HCT116 (cell line): ENCODE measurements around the gene L1CAM. TPM values are rescaled to one million over a fixed set of nuclear protein-coding genes. Genes with fewer than 3 reads are reported as not detected.
A peak's percentile ranks its signal among the peaks of the same experiment; 100 is the strongest.

Experiments
- ATAC-seq: fragments of 200-7000 bp; cut with Tn5 transposase; 2 replicates; pipeline ENCODE4 v1.9.1; 2020; ENCODE audit warnings: mild to moderate bottlenecking, moderate library complexity
- BruUV-seq: library from RNA; stranded (reverse); fragments of 400-500 nt; replicated peaks from 2 replicates; lab custom pipeline; 2021; lab: Mats Ljungman, UMichigan
- CTCF ChIA-PET: fragments of 300-600 bp; sonication (Branson Sonifier 250); formaldehyde crosslinking; loops from one replicate; lab custom pipeline; 2021; ENCODE audit warnings: antibody characterized with exemption; lab: Charles Lee
- POLR2A ChIA-PET: fragments of 300-600, 350-600 bp; sonication (Branson Sonifier 250); formaldehyde crosslinking; loops from one replicate; lab custom pipeline; 2021; ENCODE audit warnings: antibody characterized with exemption; lab: Charles Lee
- RAD21 ChIA-PET, 2 experiments: fragments of 300-600 bp; sonication (Branson Sonifier 250); formaldehyde crosslinking; loops; one replicate each; lab custom pipeline; 2023; ENCODE audit warnings: low total read pairs in 2 of 2; ENCODE audit not compliant: uncharacterized antibody in 2 of 2, unreplicated experiment in 2 of 2, low non-redundant PET in 1 of 2; lab: Charles Lee
- DNase-seq: peaks from one replicate; pipeline ENCODE4 v3.0.0-alpha.2; 2010; ENCODE audit warnings: low read depth, low spot score
- H2AFZ ChIP-seq: fragments of 200-600 bp; shearing (Covaris generic), sonication (generic); 2 replicates; pipeline ENCODE4 v1.6.1; 2017; ENCODE audit warnings: low read depth, mixed run types, mixed read lengths, antibody characterized with exemption, low read length; ENCODE audit not compliant: poor library complexity, severe bottlenecking
- H3K27ac ChIP-seq: 2 replicates; pipeline ENCODE4 v1.5.1; 2012; ENCODE audit warnings: low read depth, low read length
- H3K27me3 ChIP-seq: fragments of 200-600 bp; sonication (generic); 2 replicates; pipeline ENCODE4 v1.6.1; 2016; ENCODE audit warnings: mixed run types, low read length, mixed read lengths; ENCODE audit not compliant: insufficient read depth
- H3K36me3 ChIP-seq, 2 experiments: fragments of 200-500 bp in 1 of 2; fragments of 200-600 bp in 1 of 2; sonication (Bioruptor generic) in 1 of 2; sonication (generic) in 1 of 2; 2 replicates each; pipeline versions ENCODE4 v1.5.1 to v1.6.1; 2014 to 2016; ENCODE audit warnings: low read length in 2 of 2, inconsistent platforms in 1 of 2, mixed read lengths in 1 of 2, mixed run types in 1 of 2; ENCODE audit not compliant: insufficient read depth in 2 of 2, control insufficient read depth in 1 of 2
- H3K4me1 ChIP-seq, 2 experiments: fragments of 200-600 bp in 1 of 2; sonication (generic) in 1 of 2; 2 replicates each; pipeline versions ENCODE4 v1.5.1 to v1.6.1; 2012 to 2017; ENCODE audit warnings: low read length in 2 of 2, inconsistent platforms in 1 of 2, mild to moderate bottlenecking in 1 of 2, mixed read lengths in 1 of 2, mixed run types in 1 of 2, moderate library complexity in 1 of 2; ENCODE audit not compliant: insufficient read depth in 2 of 2, control insufficient read depth in 1 of 2
- H3K4me2 ChIP-seq: fragments of 200-600 bp; sonication (generic); 2 replicates; pipeline ENCODE4 v1.6.1; 2017; ENCODE audit warnings: mixed run types, low read length, mixed read lengths
- H3K4me3 ChIP-seq, 2 experiments: fragments of 200-600 bp in 1 of 2; sonication (generic) in 1 of 2; replicated peaks in 1 of 2; 2 replicates each; pipeline ENCODE4 v1.5.1; 2011 to 2016; ENCODE audit warnings: low read length in 2 of 2, control low read depth in 1 of 2, low read depth in 1 of 2, mild to moderate bottlenecking in 1 of 2, mixed read lengths in 1 of 2, mixed run types in 1 of 2
- H3K79me2 ChIP-seq: fragments of 200-600 bp; sonication (generic); 2 replicates; pipeline ENCODE4 v1.6.1; 2017; ENCODE audit warnings: mild to moderate bottlenecking, mixed run types, low read length, moderate library complexity, mixed read lengths; ENCODE audit not compliant: insufficient read depth
- H3K9ac ChIP-seq: fragments of 200-600 bp; sonication (generic); 2 replicates; pipeline ENCODE4 v1.6.1; 2016; ENCODE audit warnings: low read length, mixed read lengths
- H3K9me2 ChIP-seq: fragments of 200-600 bp; sonication (generic), shearing (Covaris generic); 2 replicates; pipeline ENCODE4 v1.6.1; 2017; ENCODE audit warnings: mixed run types, mild to moderate bottlenecking, moderate library complexity; ENCODE audit not compliant: insufficient read depth
- H3K9me3 ChIP-seq, 2 experiments: fragments of 200-500 bp in 1 of 2; fragments of 200-600 bp in 1 of 2; sonication (Bioruptor generic) in 1 of 2; sonication (generic) in 1 of 2; 2 replicates each; pipeline ENCODE4 v1.6.1; 2014 to 2017; ENCODE audit warnings: low read length in 2 of 2, mixed read lengths in 2 of 2, inconsistent platforms in 1 of 2, low read depth in 1 of 2, mild to moderate bottlenecking in 1 of 2, mixed run types in 1 of 2, moderate library complexity in 1 of 2; ENCODE audit not compliant: control insufficient read depth in 1 of 2, insufficient read depth in 1 of 2
- H4K20me1 ChIP-seq: fragments of 200-600 bp; sonication (generic), shearing (Covaris generic); 2 replicates; pipeline ENCODE4 v1.6.1; 2017; ENCODE audit warnings: mixed run types, mild to moderate bottlenecking, moderate library complexity; ENCODE audit not compliant: insufficient read depth
- ELF1 ChIP-seq: IDR thresholded peaks from 2 replicates; pipeline ENCODE4 v1.6.1; 2012; ENCODE audit warnings: low read depth, borderline replicate concordance
- EZH2phosphoT487 ChIP-seq: fragments of 200-600 bp; IDR thresholded peaks from 2 replicates; pipeline ENCODE4 v1.6.1; 2018; ENCODE audit warnings: antibody characterized with exemption, borderline replicate concordance
- FOSL1 ChIP-seq: IDR thresholded peaks from 2 replicates; pipeline ENCODE4 v1.6.1; 2012; ENCODE audit warnings: low read depth
- MAX ChIP-seq: IDR thresholded peaks from 2 replicates; pipeline ENCODE4 v1.6.1; 2012
- POLR2A ChIP-seq: IDR thresholded peaks from 2 replicates; pipeline ENCODE4 v1.7.0; 2011; ENCODE audit warnings: borderline replicate concordance; ENCODE audit not compliant: insufficient read depth, insufficient read length; ENCODE audit errors: extremely low read depth
- YY1 ChIP-seq: IDR thresholded peaks from 2 replicates; pipeline ENCODE4 v1.6.1; 2011; ENCODE audit warnings: low read length, low read depth, moderate library complexity, mild to moderate bottlenecking; ENCODE audit not compliant: insufficient replicate concordance; ENCODE audit errors: extremely low read depth
- intact Hi-C: fragments of 100-400 bp; cut with micrococcal nuclease; formaldehyde crosslinking; loops from 2 replicates; pipeline ENCODE4 v1.10.0; 2022
- total RNA-seq: library from RNA; stranded (reverse); gene quantifications from one replicate; pipeline ENCODE4 v1.2.1, GENCODE V29; 2021; ENCODE audit not compliant: unreplicated experiment

The L1CAM gene
- total RNA-seq, 1 experiment from 2014 or later = 14.8 TPM

GRCh38 chrX:153927922-153928760, 42.2 kb upstream of the L1CAM start (continued):
- TF ChIP-seq YY1 = no peak
- peak; percentile 61 for TF ChIP-seq POLR2A
- no peak for TF ChIP-seq FOSL1
- no peak for TF ChIP-seq EZH2phosphoT487

GRCh38 chrX:153927672-153927921, 41.6 kb upstream of the L1CAM start:
- POLR2A ChIA-PET = interaction anchor here (2.3 kb wide), 1 partner anchor 43 kb away, joined by 10 read pairs; the partner anchor contains the start of gene HCFC1
- intact Hi-C loops = no loop called here
- Histone ChIP-seq H3K4me2 (peak overlapping the region; percentile 87), H3K9me3 (no peaks in the 10 kb centered on the region), H3K27me3 (no peaks in the 10 kb centered on the region), H3K9ac (peak overlapping the region; percentile 80), H3K36me3 (peaks cover 0 to 5% of the 10 kb centered on the region in 2 experiments; a peak in 2 of 4 replicates), H3K79me2 (peaks cover 36% of the 10 kb centered on the region; the same call in 1 of the 2 replicates), H2AFZ (no peak overlapping the region), H3K4me1 (peaks cover 22 to 43% of the 10 kb centered on the region in 2 experiments), H3K9me2 (no peaks in the 10 kb centered on the region), H3K27ac (peak overlapping the region; percentile 99), H4K20me1 (no peaks in the 10 kb centered on the region), H3K4me3 (peak overlapping the region; percentile 69 to 71)
- no TSS peak for BruUV-seq
- RAD21 ChIA-PET = no interaction called here
- DNase-seq (no peak), ATAC-seq (no peak)
- CTCF ChIA-PET = interaction anchor here (2.5 kb wide), 1 partner anchor 20 kb away, joined by 14 read pairs; no protein-coding TSS in a partner anchor
- TF ChIP-seq MAX = no peak
- TF ChIP-seq ELF1 = no peak
- TF ChIP-seq FOSL1 = no peak
